ENCODE measurements around the gene SNRNP25.

GRCh38 chr16:66309-67182 lies 12.9 kb downstream of the SNRNP25 start:
- TF ChIP-seq CTCF (IDR thresholded peaks at IDR 0.05) (no peak), POLR2A (IDR thresholded peaks at IDR 0.05) (no peak), POLR2AphosphoS5 (IDR thresholded peaks at IDR 0.05) (no peak), EP300 (IDR thresholded peaks at IDR 0.05) (no peak)
